KBM-7 (cell line): ENCODE measurements around the gene LARP4B.
A peak's percentile ranks its signal among the peaks of the same experiment; 100 is the strongest.

Experiments used
- DNase-seq: peaks from one replicate; pipeline ENCODE4 v3.0.0-alpha.2; 2015
- in situ Hi-C: fragments of 300-500 bp; cut with MboI; formaldehyde crosslinking; loops from 2 replicates; pipeline ENCODE4 v1.14.3; 2020; ENCODE audit warnings: low sequenced_read_pairs, low pct_unique_long_range_greater_than_20kb, mixed read lengths

The LARP4B gene

DNA sequence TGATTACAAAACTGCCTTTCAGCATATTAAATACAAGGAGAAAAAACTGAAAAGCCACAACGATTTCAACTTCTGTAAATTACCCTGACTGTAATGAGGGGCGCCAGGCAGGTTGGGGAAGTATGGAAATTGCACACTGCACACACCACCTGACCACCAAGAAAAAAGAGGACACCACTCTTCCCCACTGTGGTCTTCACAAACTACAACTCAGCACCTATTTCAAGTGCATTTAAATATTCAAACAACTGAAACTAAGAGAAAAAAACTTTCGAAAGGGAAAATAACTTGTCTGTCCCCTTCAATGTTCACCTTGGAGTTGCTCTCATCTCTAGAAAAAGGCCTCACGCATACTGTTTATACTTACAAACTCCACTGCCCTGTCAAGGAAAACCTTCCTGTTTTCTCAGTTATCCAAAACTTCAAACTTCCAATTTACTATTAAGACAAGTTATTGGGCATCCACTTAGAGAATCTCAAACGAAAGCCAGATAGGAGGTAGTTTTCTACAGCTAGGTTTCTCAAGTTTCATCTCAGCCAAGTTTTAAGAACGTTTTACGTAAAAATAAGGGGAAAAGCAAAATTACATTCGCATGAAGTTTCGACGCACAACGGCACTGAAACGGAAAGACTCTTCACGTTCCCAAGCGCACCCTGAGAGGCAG lies 1.4 kb downstream of the LARP4B start:
- peak; percentile 75 for DNase-seq
- in situ Hi-C loops, result no loop called here

DNA sequence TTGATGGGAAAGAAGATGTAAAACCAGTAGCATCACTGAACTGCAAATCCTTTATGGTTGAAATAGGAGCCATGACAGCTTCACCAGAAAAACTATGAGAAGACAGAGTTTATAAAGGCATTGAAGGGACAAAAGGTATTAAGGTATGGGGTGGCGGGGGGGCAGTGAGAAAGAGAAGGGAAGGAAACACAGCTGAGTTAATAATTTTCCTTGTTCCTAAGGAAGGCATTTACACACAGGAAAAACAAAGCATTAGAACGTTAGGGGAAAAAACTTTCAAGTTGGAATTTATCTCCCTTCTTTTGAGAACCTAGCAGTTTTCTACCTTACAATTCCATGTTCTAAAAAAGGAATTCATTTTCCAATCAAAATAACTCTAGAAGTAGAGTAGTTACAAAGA lies 4.4 kb downstream of the LARP4B start:
- in situ Hi-C loops, result no loop called here
- DNase-seq, result no peak

DNA sequence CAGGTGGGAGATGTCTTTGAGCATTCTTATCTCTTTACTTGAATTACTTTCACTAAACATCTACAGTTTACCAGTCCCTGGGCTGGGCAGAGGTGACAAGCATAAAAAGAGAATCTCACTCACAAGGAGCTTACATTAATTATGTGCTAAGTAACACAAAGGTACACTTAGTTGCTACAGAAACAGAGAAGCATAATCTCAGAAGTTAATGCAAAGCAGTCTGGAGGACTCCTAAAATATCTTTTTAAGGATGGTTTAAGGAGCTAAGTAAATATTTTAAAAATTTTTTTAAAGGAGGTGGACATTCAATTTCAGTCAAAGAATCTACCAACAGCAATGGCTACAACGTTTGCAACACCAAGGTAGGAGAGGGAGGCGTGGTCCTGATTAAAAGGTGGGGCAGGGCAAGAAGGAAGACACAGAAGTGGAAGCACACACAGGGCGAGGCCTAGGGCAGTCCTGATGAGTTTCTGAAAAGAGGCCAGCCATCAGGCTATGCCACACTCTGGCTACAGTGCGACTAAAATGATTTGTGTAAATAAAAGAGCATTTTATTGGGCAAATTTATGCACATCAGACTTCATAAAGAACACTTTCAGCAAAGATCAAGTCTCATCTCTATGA lies 5.3 kb downstream of the LARP4B start:
- no peak for DNase-seq
- in situ Hi-C loops, result no loop called here

DNA sequence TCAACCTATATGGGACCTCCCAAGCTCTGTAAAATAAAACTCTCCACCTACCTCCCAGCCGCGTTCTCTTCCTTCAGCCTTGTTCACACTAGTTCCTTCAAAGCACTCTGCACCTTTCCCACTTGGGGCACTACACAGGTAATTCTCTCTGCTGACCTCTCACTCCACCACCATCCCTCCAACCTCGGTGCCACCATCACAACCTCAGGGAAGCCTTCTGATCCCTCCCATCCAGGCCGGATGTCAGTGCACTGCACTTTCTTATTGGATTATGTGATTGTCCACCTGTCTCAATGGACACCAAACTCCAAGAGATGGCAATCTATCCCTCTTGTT lies 7.0 kb downstream of the LARP4B start:
- DNase-seq, result no peak

DNA sequence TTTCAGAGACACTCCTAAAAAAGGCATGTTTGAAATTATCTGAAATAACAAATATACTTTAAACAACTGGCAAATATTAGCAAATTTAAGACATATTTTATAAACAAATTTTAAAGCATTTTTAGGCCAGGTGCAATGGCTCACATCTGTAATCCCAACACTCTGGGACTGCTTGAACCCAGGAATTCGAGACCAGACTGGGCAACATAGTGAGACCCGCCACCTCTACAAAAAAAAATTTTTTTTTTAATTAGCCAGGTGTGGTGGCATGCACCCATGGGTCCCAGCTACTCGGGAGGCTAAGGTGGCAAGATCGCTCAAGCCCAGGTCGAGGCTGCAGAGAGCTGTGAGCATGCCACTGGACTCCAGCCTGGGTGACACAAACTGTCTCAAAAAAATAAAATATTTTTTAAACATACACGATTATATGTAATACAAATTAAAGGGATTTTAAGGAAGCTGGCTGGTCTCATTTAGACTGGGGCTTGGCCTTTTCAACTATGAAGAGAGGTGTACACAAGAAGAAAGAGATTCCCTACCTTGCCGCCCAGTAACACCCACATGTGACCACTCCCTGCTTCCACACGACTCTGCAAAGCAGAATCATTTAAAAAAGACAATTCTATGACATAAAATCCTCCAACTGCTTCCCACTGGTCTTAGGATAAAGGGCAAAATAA lies 7.5 kb downstream of the LARP4B start:
- DNase-seq, result no peak
- in situ Hi-C loops, result no loop called here

More for the DNA sequence above, 7.0 kb downstream of the LARP4B start:
- in situ Hi-C loops, result no loop called here

DNA sequence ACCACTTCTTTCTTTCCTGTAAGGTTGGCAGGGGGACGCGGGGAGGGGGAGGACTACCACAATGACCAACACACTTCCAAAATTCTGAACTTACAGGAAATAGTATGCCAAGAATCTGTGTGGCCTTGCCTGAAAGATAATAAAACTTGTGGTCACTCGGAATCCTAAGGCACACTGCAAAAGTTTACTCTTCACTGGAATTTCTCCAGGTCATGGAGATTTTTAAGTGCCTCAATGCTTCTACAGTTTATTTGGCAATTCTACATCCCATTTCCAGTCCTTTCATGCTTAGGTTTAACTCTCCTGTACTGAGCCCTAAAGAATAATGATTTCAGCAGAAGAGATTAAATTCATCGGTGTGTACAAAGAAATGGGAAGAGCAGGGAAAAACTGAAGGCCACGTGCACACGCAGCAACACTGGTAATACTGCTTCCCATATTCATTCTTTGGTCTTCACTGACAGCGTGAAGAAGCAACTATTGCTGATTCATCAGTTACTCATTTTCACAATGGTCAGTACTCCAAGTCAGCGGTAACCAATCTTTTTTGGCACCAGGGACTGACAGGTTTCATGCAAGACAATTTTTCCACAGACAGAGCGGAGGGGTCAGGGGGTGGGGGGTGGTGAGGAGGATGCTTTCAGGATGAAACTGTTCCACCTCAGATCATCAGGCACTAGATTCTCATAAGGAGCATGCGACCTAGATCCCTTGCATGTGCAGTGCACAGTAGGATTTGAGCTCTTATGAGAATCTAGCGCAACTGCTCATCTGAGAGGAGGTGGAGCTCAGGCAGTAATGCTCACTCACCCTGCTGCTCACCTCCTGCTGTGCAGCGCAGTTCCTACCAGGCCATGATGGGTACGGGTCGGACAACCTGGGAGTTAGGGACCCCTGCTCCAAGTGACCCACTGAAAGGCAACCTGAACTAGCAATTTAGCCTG lies 9.8 kb downstream of the LARP4B start:
- in situ Hi-C loops, result no loop called here
- no peak for DNase-seq

DNA sequence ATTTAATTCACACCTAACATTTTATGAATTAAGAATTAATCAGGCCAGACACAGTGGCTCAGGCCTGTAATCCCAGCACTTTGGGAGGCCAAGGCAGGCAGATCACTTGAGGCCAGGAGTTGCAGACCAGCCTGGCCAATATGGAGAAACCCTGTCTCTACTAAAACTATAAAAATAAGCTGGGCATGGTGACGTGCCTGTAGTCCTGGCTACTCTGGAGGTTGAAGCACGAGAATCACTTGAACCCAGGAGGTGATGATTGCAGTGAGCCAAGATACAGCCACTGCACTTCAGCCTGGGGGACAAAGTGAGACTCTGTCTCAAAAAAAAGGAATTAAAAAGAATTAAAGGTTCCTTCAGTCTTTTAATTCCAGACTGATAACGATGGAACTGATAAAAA lies 11.1 kb downstream of the LARP4B start:
- no peak for DNase-seq
- in situ Hi-C loops, result no loop called here

DNA sequence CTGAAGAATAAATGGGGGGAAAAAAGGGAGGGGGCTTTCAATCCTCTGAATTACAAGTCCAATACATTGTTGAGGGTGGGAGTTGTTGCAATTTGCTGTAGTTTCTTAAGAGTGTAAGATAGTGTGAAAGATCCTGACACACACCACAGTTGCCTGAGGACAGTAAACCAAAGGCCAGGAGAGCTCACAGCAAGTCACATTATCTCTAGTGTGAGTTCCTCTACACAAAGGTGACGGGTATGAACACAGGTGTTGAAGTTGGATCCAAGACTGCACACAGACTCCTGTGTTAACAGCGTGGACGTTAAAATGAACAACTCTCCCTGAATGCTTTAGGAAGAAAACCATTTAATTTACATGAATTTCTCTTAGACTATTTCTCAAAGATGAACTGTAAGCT lies 12.0 kb downstream of the LARP4B start:
- in situ Hi-C loops, result no loop called here
- no peak for DNase-seq

DNA sequence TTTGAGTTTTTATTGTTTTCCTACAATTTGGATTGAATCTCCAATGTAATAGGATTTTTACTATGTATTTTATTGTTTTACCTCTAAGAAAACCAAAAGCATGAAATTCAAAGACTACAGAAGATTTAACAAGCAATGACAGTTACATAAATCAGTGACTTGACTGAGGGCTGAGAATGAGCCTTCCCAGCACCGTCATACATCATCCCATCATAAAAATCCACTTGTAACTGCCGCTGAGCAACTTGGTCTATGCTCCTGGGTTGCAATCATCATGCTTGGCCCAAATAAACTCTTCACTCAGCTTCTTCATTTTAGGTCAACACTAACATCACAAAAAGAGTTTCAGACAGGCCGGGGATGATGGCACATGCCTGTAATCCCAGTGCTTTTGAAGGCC lies 13.5 kb downstream of the LARP4B start:
- in situ Hi-C loops, result no loop called here
- no peak for DNase-seq

DNA sequence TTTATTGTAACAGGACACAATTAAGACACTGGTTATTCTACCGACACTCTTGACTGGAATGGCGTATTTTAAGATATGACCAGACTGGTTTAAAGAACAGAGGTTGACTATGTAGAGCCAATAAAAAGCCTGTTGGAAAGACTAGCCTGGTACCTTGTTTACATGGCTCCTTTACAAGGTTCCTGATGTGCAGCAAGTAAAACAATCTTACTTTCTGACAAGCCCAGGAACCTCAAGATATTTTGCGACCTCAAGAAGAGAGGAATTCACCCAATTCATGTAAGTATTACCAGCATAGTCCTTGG lies 14.1 kb downstream of the LARP4B start:
- DNase-seq, result no peak
- in situ Hi-C loops, result no loop called here

DNA sequence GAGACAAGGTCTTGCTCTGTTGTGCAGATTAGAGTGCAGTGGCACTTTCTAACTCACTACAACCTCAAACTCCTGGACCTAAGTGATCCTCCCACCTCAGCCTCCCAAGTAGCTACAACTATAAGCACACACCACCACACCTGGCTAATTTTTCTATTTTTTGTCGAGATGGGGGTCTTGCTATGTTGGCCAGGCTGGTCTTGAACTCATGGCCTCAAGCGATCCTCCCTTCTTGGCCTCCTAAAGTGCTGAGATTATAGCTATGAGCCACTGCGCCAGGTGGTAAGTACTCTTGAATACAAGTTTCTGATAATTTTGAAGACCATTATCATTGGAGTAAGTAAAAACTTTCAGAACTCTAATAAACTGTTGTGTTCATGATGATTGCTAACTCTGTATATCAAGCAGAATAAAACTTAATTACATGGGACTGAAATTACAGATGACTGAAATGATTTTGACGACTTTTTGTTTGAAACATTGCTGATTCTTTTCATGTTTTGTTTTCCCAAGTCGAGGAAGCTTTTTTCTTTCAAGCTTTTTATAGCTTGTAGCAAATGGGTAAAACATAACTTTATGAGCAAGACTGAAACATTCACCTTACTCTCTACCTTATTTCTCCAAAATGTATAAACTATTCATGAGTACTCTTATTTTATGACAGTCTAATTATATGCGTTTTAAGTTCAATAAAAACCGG lies 14.6 kb downstream of the LARP4B start:
- no peak for DNase-seq
- in situ Hi-C loops, result no loop called here

DNA sequence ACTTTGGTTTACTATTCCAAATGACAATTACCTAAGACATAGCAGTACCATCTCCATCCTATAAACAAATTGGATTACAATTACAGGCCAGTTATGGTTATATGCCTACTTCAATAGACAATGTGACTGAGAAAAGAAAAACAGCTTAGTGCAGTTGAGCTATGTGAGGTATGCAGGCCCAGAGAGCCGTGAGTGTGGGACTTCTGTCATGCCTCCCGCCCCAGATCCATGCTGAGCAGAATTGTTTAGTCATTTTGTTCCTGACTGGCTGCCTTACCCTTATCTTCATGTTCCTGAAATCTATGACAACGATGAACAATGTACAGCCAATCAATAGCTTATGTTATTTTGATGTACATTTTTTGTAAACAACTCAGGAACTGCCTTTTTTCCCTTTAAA lies 21.7 kb downstream of the LARP4B start:
- no peak for DNase-seq
- in situ Hi-C loops, result no loop called here

DNA sequence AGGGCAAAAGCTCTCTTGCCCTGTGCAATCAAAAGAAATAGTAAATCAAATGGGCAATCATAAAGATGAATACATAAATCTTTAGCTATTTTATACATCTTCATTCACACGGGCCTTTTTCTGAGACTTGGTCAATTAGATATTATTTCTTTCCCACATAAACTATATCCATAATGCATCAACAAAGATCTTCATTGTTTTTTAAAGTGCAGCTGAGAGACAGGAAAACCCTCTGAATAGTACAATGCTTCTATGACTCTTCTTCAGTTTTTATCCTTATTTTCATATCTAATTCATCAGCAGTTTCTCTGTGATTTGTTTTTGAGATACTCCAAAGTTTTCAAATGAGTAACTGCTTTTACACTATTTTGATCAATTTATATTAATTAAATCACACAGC lies 25.5 kb downstream of the LARP4B start:
- DNase-seq, result no peak
- in situ Hi-C loops, result no loop called here

DNA sequence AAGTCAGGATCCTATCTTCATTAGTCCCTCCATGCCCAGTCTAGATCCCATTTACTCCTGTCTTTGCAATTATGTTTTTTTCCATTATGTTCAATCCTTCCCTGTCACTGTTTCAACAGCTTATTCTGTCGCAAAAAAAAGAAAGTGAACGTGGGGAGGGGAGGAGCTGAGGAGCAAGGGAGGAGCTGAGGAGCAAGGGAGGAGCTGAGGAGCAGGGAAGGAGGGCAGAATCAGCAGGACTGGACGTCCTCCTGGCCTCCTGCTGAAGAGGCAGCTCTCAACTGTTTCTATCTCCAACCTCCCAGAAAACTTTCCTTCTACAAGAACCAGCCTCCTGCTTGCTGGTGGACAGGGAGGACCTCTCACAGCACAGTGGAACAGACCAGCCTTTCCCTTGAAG lies 26.0 kb downstream of the LARP4B start:
- no peak for DNase-seq
- in situ Hi-C loops, result no loop called here

DNA sequence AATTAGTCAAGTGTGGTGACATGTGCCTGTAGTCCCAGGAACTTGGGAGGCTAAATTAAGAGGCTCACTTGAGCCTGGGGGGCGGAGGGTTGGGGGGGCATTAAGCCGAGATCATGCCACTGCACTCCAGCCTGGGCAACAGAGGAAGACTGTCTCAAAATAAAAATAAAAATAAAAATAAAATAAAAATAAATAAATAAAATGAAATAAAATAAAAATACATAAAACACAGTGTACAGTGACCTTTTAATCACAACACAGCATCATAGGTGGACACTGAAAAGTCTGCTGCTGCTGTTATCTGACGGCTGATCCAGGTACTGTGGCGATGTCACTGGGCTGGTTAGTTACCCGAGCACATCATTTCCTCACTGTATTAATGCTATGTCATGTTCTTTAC lies 27.1 kb downstream of the LARP4B start:
- in situ Hi-C loops, result no loop called here
- no peak for DNase-seq

DNA sequence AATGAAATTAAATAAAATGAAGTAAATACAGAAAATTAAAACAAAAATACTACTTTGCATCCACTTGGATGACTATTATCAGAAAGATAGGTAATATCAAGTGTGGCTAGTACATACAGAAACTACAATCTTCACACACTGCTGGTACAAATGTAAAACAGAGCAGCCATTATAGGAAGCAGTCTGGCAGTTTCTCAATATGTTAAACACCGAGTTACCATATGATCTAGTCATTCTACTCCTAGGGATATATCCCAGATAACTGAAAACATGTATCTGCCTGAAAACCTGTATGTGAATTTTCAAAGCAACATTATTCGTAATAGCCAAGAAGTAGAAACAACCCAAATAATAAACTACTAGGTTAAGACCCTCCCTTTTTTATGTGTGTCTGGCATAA lies 33.4 kb downstream of the LARP4B start:
- in situ Hi-C loops, result no loop called here
- DNase-seq, result no peak

DNA sequence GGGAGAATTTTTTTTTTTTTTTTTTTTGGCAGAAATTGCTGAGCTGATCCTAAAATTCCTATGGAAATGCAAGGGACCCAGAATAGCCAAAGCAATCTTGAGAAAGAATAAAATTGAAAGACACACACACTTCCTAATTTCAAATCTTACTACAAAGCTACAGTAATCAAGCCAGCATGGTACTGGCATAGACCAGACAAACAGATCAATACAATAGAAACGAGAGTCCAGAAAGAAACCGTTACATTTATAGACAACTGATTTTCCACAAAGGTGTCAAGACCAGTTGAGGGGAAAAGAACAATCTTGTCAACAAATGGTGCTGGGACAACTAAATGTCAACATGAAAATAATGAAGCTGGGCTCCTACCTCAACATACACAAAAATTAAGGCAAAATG lies 34.5 kb downstream of the LARP4B start:
- DNase-seq, result no peak
- in situ Hi-C loops, result no loop called here

DNA sequence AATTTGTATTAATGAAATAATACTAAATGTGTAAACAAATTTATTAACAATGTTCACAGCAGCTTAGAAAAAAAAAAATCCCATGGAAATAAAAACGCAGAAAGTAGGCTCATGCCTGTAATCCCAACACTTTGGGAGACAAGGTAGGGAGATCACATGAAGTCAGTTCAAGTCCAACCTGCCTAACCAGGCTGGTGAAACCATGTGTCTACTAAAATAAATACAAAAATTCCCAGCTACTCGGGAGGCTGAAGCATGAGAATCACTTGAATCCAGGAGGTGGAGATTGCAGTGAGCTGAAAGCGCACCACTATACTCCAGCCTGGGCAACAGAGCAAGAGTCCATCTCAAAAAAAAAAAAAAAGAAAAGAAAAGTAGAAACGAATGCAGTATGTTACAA lies 36.2 kb downstream of the LARP4B start:
- in situ Hi-C loops, result no loop called here
- no peak for DNase-seq

DNA sequence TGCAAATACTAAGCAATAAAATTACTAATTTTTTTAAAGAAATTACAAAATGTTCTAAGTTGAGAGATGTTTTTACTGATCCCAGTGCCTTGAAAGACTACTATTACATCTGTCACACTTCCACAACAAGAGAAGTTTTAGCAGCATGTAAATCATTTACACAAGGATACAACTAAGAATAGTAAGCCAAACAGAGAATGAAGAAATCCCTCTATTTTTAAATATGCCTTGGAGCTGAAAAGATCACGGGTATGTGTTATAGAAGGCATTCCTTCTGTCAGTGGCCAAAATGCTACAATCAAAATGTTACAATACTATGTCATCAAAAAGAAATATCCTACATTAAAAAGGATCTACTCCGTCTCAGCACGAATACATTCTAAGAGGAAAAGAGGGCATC lies 52.6 kb downstream of the LARP4B start:
- no peak for DNase-seq
- in situ Hi-C loops, result no loop called here
